Peyer's patch (tissue), 4 donors: ENCODE measurements around the gene SCAMP4. TPM values are rescaled to one million over a fixed set of nuclear protein-coding genes. Genes with fewer than 3 reads are reported as not detected.

Experiments
- DNase-seq, 3 donors: peaks; one replicate each; pipeline ENCODE4 v3.0.0-alpha.2; 2017 to 2019
- H3K27ac ChIP-seq, 4 donors: fragments of 200-600 bp; sonication (generic); one replicate each; pipeline ENCODE4 v1.5.1; 2016 to 2019
- H3K27me3 ChIP-seq, 2 donors: fragments of 200-600 bp; sonication (generic); one replicate each; pipeline ENCODE4 v1.5.1; 2019
- H3K36me3 ChIP-seq, 3 donors: fragments of 200-600 bp; sonication (generic); one replicate each; pipeline ENCODE4 v1.5.1; 2016 to 2019
- H3K4me1 ChIP-seq, 4 donors: fragments of 200-600 bp; sonication (generic); one replicate each; pipeline ENCODE4 v1.5.1; 2016 to 2019
- H3K4me3 ChIP-seq, 4 donors: fragments of 200-600 bp; sonication (generic); 1 replicate in 3 of 4; 2 replicates in 1 of 4; pipeline ENCODE4 v1.5.1; 2016 to 2019; ENCODE audit warnings: mild to moderate bottlenecking in 1 of 4
- H3K9me3 ChIP-seq, 4 donors: fragments of 200-600 bp; sonication (generic); one replicate each; pipeline ENCODE4 v1.5.1; 2016 to 2019; ENCODE audit warnings: mild to moderate bottlenecking in 1 of 4
- POLR2A ChIP-seq, 2 donors: fragments of 450-650 bp; IDR thresholded peaks; one replicate each; pipeline ENCODE4 v1.5.1; 2017; ENCODE audit warnings: antibody characterized with exemption in 2 of 2, mild to moderate bottlenecking in 2 of 2, moderate library complexity in 2 of 2
- total RNA-seq, 4 donors: library from RNA; depleted of rRNA; stranded (reverse); fragments of >200 nt; gene quantifications; one replicate each; pipeline ENCODE4 v1.1.0, GENCODE V29; 2016
- TF ChIP-seq, protein P1 (sequence below), 6 experiments: fragments of 450-650 bp in 4 of 6; fragments of 200-600 bp in 2 of 6; sonication (generic) in 1 of 6; IDR thresholded peaks; one replicate each; pipeline ENCODE4 v1.5.1; 2017 to 2019; ENCODE audit warnings: antibody characterized with exemption in 6 of 6, mild to moderate bottlenecking in 3 of 6, moderate library complexity in 1 of 6

Gene SCAMP4
- total RNA-seq, 4 donors from 2014 or later = 45.4 to 62.6 (median 57.0) TPM

DNA sequence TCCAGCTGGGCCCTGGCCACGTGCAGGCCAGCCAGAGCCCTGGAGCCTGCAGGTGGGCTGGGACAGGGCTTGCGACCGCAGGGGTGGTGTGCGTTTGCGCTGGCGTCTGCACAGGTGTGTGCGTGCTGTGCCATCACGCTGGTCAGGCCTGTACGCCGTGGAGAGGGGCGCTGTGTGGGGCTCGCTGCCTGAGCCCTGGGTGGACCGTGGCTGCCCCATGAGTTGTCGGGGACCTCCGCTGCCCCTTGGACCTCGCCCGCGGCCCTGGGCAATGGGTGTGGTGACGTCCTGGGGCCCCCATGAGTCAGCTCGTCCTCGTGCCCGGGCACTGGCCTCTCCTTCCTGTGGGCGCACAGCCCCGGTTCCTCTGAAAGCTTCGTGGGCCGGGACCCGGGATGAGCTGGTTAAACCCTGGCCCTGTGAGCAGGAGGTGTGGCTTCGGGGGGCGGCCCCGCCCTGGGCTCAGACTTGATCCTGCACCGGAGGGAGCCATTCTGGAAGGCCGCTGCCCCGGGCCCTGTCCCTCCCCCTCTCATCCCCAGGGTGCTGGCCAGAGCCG is 42.5 kb downstream of the SCAMP4 start:
- H3K4me3 ChIP-seq = no peak overlapping the region
- H3K4me1 ChIP-seq = peaks cover 0 to 25% (median 21%) of the 10 kb centered on the region in 4 donors
- TF ChIP-seq, protein P1, sequence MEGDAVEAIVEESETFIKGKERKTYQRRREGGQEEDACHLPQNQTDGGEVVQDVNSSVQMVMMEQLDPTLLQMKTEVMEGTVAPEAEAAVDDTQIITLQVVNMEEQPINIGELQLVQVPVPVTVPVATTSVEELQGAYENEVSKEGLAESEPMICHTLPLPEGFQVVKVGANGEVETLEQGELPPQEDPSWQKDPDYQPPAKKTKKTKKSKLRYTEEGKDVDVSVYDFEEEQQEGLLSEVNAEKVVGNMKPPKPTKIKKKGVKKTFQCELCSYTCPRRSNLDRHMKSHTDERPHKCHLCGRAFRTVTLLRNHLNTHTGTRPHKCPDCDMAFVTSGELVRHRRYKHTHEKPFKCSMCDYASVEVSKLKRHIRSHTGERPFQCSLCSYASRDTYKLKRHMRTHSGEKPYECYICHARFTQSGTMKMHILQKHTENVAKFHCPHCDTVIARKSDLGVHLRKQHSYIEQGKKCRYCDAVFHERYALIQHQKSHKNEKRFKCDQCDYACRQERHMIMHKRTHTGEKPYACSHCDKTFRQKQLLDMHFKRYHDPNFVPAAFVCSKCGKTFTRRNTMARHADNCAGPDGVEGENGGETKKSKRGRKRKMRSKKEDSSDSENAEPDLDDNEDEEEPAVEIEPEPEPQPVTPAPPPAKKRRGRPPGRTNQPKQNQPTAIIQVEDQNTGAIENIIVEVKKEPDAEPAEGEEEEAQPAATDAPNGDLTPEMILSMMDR (IDR thresholded peaks at IDR 0.05) = no peak
- TF ChIP-seq POLR2A (IDR thresholded peaks at IDR 0.05) = no peak
- no peak for DNase-seq
- H3K27ac ChIP-seq = no peak overlapping the region
- no peaks in the 10 kb centered on the region for H3K27me3 ChIP-seq
- peaks cover 0 to 13% (median 0%) of the 10 kb centered on the region in 3 donors for H3K36me3 ChIP-seq
- no peaks in the 10 kb centered on the region for H3K9me3 ChIP-seq

DNA sequence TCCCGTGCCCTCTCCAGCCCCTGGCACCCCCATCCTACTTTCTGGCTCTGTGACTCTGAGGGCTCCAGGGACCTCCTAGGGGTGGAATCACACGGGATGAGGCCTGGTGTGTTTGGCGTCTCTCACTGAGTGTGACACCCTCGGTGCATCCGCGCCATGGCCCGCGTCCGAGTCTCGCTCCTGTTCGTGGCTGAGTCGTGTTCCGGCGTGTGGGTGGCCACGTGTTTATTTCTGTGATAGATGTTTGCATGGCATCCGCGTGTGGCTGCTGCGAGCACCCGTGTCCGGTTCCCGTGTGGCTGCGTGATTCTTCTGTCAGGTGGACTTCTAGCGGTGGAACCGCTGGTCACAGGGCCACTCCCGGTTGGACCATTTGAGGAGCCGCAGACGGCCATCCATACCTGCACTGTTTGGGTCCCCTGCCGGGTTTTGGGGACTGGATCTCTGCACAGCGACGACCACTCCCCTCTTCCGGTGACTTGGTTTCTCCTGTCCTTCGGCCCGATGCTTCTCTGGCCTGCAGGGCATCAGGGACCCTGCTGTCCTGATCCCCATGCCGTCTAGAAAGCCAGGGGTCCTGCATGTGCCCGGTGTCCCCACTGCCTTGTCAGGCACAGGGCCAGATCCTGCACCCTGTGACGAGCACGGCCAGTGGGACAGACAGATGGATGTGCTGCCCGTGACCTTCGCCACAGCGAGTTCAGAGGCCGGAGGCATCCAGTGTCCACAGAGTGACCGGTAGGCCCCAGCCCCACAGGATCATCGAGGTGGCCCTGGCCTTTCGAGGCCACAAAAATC is 44.3 kb downstream of the SCAMP4 start:
- no peaks in the 10 kb centered on the region for H3K9me3 ChIP-seq
- no peak overlapping the region for H3K27ac ChIP-seq
- peaks cover 0 to 10% (median 5%) of the 10 kb centered on the region in 4 donors for H3K4me1 ChIP-seq
- H3K4me3 ChIP-seq = no peak overlapping the region
- H3K36me3 ChIP-seq = peaks cover 0 to 17% (median 0%) of the 10 kb centered on the region in 3 donors
- DNase-seq = no peak
- TF ChIP-seq, protein P1 (IDR thresholded peaks at IDR 0.05) = no peak
- no peak for TF ChIP-seq POLR2A (IDR thresholded peaks at IDR 0.05)
- H3K27me3 ChIP-seq = no peaks in the 10 kb centered on the region

DNA sequence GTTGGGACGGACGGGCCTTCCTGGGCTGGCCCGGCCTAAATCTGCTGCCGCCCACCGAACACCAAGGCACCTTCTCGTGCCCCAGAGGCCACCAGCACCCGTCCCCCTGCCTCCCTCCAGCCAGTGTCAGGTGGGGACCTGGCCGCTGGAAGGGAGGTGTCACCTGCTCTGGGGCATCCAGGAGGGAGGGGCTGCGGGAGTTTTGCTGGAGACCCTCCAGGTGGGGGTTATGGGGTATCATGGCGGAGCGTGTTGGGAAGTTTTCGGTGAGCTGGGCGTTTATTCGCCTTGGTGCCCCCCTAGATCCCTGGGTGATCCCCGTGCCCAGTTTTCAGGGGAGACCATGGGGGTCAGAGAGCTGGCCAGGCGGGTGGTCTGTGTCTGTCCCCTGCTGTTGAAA is 45.4 kb downstream of the SCAMP4 start:
- peaks cover 0 to 3% (median 0%) of the 10 kb centered on the region in 4 donors for H3K4me1 ChIP-seq
- H3K9me3 ChIP-seq = no peaks in the 10 kb centered on the region
- no peak for TF ChIP-seq POLR2A (IDR thresholded peaks at IDR 0.05)
- H3K27me3 ChIP-seq = no peaks in the 10 kb centered on the region
- no peak for DNase-seq
- H3K36me3 ChIP-seq = peaks cover 0 to 17% (median 0%) of the 10 kb centered on the region in 3 donors
- no peak overlapping the region for H3K4me3 ChIP-seq
- no peak overlapping the region for H3K27ac ChIP-seq

DNA sequence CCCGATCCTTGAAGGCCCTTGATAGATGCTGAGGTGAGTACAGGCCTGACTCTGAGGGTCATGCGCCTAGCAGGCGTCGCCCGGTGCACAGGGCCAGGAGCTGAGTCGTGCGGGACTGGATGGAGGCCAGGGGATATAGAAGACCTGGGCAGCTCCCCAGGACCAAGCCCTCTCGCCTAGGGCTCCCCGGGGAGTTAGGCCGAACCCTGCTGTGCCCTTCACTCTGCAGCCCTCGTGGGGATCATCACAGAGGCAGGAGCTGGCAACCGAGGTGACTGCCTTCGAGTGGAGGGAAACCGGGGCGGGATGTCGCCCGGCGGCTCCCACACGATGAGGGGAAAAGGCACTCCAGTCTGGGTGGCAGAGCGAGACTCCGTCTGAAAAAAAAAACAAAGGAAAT is 47.4 kb downstream of the SCAMP4 start:
- H3K27ac ChIP-seq = no peak overlapping the region
- no peaks in the 10 kb centered on the region for H3K27me3 ChIP-seq
- no peak for DNase-seq
- H3K4me1 ChIP-seq = no peaks in the 10 kb centered on the region
- TF ChIP-seq, protein P1 (IDR thresholded peaks at IDR 0.05) = no peak
- no peak for TF ChIP-seq POLR2A (IDR thresholded peaks at IDR 0.05)
- H3K36me3 ChIP-seq = peaks cover 0 to 17% (median 0%) of the 10 kb centered on the region in 3 donors
- no peak overlapping the region for H3K4me3 ChIP-seq
- no peaks in the 10 kb centered on the region for H3K9me3 ChIP-seq

DNA sequence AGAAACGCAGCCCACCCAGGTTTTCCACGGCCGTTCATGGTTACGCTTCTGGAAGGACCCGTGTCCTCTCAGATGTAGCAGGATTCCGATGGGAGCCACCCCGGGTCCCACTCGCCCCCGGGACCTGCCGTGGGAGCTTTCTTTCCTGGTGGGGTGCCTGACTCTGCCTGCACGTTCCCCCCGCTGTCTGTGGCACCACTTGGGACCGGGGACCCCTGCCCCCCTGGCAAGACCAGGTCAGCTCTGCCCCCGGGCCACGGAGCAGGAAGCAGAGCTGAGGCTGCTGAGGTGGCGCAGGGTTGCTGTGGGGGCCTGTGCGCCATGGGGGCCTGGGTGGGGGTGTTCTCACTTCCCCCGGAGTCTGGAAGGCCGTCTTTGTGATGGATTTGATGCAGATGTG is 47.8 kb downstream of the SCAMP4 start:
- Histone ChIP-seq H3K27ac (no peak overlapping the region), H3K9me3 (no peaks in the 10 kb centered on the region), H3K4me1 (no peaks in the 10 kb centered on the region), H3K27me3 (no peaks in the 10 kb centered on the region), H3K4me3 (no peak overlapping the region), H3K36me3 (peaks cover 0 to 17% (median 0%) of the 10 kb centered on the region in 3 donors)
- no peak for DNase-seq
- no peak for TF ChIP-seq POLR2A (IDR thresholded peaks at IDR 0.05)
- TF ChIP-seq, protein P1 (IDR thresholded peaks at IDR 0.05) = no peak

DNA sequence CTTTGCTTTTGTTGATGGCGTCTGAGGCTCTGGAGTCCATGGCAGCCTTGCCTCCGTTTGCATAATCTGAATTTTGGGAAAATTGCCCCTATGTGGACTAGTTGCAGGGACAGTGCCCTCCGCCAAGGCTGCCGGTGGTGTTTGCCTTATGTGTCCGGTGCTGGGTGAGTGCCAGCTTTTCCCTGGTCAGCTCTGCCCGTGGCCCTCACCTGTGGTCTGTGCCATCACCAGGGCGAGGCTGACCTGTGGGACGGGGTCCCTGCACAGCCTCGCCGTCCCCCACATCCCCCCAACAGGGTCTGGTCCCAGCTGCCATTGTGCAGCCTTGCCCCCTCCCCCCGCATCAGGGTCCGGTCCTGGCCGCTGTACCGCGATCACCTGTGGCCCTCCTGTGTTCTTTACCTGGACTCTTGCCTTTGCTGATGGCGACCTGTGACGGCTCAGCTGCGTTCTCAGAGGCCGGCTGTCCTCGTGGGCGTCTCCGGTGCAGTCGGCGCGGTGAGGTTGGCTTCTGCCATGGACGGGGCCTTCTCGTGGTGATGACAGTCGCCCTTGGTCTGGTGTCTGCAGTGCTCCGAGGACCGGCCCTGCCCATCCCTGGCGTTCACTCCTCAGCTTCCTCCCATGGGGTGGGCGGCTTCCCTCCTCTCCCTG is 48.4 kb downstream of the SCAMP4 start:
- Histone ChIP-seq H3K4me1 (no peaks in the 10 kb centered on the region), H3K9me3 (no peaks in the 10 kb centered on the region), H3K36me3 (peaks cover 0 to 17% (median 0%) of the 10 kb centered on the region in 3 donors), H3K4me3 (no peak overlapping the region), H3K27ac (no peak overlapping the region), H3K27me3 (no peaks in the 10 kb centered on the region)
- no peak for DNase-seq
- TF ChIP-seq POLR2A (IDR thresholded peaks at IDR 0.05) = no peak
- TF ChIP-seq, protein P1 (IDR thresholded peaks at IDR 0.05) = no peak
